HAP-1 (cell line): Measurements from ENCODE around the gene EME2.

Source experiments
- DNase-seq, 2 experiments: peaks; one replicate each; pipeline ENCODE4 v3.0.0-alpha.2; 2016 to 2020; ENCODE audit warnings: low spot score in 2 of 2
- H3K27me3 ChIP-seq: fragments of 250-450 bp; sonication (Bioruptor Pico); 2 replicates; pipeline ENCODE4 v1.5.1; 2020; ENCODE audit warnings: low read depth, mild to moderate bottlenecking, moderate library complexity
- H3K36me3 ChIP-seq: fragments of 250-450 bp; sonication (Bioruptor Pico); replicated peaks from 2 replicates; pipeline ENCODE4 v1.5.1; 2020; ENCODE audit warnings: mild to moderate bottlenecking
- H3K4me1 ChIP-seq: fragments of 250-450 bp; sonication (Bioruptor Pico); 2 replicates; pipeline ENCODE4 v1.5.1; 2020; ENCODE audit warnings: mild to moderate bottlenecking
- H3K4me3 ChIP-seq: fragments of 250-450 bp; sonication (Bioruptor Pico); 2 replicates; pipeline ENCODE4 v1.5.1; 2020; ENCODE audit warnings: mild to moderate bottlenecking, moderate library complexity
- H3K9me3 ChIP-seq: fragments of 250-450 bp; sonication (Bioruptor Pico); 2 replicates; pipeline ENCODE4 v1.5.1; 2020; ENCODE audit warnings: mild to moderate bottlenecking, moderate library complexity
- in situ Hi-C: fragments of 300-500 bp; cut with MboI; formaldehyde crosslinking; loops from 3 replicates; pipeline ENCODE4 v1.14.3; 2020; ENCODE audit warnings: low sequenced_read_pairs, inconsistent platforms, mixed read lengths

The EME2 gene

DNA sequence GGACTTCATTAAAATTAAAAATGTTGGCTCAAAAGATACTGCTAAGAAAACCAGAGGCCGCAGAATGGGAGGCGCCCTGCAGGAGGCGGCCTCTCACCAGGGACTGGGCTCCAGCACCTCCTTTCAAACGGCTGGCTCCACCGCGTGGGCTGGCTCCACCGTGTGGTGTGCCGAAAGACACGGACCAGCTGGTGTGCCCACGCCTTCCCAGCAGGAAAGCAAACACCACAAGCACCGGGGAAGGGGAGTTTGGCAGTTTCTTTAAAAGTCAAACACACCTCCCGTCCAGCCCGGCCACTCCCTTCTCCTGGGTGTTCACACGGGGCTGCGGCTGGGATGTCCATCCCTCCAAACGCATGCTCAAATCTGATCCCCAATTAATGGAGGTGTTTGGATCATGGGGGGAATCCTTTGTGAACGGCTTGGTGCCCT is 40.1 kb downstream of the EME2 start:
- Histone ChIP-seq H3K9me3 (no peaks in the 10 kb centered on the region), H3K4me1 (no peaks in the 10 kb centered on the region), H3K27me3 (no peaks in the 10 kb centered on the region), H3K4me3 (no peak overlapping the region), H3K36me3 (peaks cover 25% of the 10 kb centered on the region)
- in situ Hi-C loops = no loop called here
- peak; percentile 6 to 66 for DNase-seq

- no peaks in the 10 kb centered on the region for H3K4me1 ChIP-seq
- H3K27me3 ChIP-seq = no peaks in the 10 kb centered on the region
- DNase-seq = no peak
- H3K9me3 ChIP-seq = no peaks in the 10 kb centered on the region
- H3K4me3 ChIP-seq = no peak overlapping the region
- peaks cover 10% of the 10 kb centered on the region; the same call in 1 of the 2 replicates for H3K36me3 ChIP-seq
- in situ Hi-C loops = no loop called here
These were observed 42.9 kb downstream of the EME2 start for GRCh38 chr16:1815461-1815860.

DNA sequence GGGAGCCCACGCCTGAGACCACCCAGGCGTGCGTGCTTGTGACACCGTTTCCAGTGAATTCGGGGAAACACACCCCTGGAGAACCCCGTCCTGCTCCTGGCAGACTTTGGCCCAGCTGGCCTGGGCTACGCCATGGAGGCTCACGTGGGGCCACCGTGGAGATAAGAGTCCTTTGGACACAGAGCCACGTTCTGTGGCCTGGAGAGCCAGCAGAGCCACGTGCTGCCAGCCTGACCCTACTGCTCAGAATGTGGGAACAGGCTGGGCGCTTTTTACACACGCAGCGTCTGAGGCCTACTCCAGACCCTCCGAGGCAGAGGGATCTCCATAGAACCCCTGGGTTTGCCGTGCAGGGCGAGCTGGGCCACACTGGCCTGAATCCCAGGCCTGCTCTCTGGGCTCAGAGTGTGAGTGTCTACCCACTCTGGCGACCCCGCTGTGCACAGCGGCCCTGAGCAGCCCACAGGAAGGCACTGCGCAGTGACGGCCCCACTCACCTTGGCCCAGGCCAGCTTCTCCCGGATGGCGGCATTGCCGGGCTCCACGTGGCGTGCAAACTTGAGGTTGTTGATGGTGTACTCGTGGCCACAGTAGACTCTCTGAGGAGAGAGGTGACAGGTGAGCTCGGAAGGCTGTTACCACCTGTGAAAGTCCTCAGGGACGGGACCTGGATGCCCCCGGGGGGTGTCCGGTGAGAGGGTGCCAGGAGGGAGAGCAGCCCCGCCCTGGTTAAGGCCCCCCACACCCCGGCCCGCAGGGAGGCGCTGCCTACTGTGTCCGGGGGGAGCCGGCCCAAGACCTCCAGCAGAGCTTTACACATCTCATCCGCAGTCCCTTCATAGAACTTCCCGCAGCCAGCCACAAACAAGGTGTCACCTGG is 44.0 kb downstream of the EME2 start:
- in situ Hi-C loops = no loop called here

GRCh38 chr16:1817276-1817589 is 44.6 kb downstream of the EME2 start:
- in situ Hi-C loops = no loop called here
- no peak for DNase-seq
- Histone ChIP-seq H3K4me1 (no peaks in the 10 kb centered on the region), H3K9me3 (no peaks in the 10 kb centered on the region), H3K27me3 (no peaks in the 10 kb centered on the region), H3K4me3 (no peak overlapping the region), H3K36me3 (peaks cover 10% of the 10 kb centered on the region; the same call in 1 of the 2 replicates)

More for the DNA sequence above, 44.0 kb downstream of the EME2 start:
- Histone ChIP-seq H3K36me3 (peaks cover 10% of the 10 kb centered on the region; the same call in 1 of the 2 replicates), H3K27me3 (no peaks in the 10 kb centered on the region), H3K4me3 (no peak overlapping the region), H3K4me1 (no peaks in the 10 kb centered on the region), H3K9me3 (no peaks in the 10 kb centered on the region)
- DNase-seq = no peak

- no peaks in the 10 kb centered on the region for H3K4me1 ChIP-seq
- in situ Hi-C loops = no loop called here
- H3K36me3 ChIP-seq = peaks cover 10% of the 10 kb centered on the region; the same call in 1 of the 2 replicates
- no peaks in the 10 kb centered on the region for H3K9me3 ChIP-seq
- no peaks in the 10 kb centered on the region for H3K27me3 ChIP-seq
- DNase-seq = no peak
- H3K4me3 ChIP-seq = no peak overlapping the region
These were observed 45.1 kb downstream of the EME2 start for GRCh38 chr16:1817716-1818115.

- Histone ChIP-seq H3K27me3 (no peaks in the 10 kb centered on the region), H3K9me3 (no peaks in the 10 kb centered on the region), H3K4me3 (no peak overlapping the region), H3K4me1 (no peaks in the 10 kb centered on the region), H3K36me3 (peaks cover 10% of the 10 kb centered on the region; the same call in 1 of the 2 replicates)
- no peak for DNase-seq
- in situ Hi-C loops = no loop called here
These were observed 45.7 kb downstream of the EME2 start for GRCh38 chr16:1818204-1818872.

- H3K36me3 ChIP-seq = peaks cover 10% of the 10 kb centered on the region; the same call in 1 of the 2 replicates
- no peaks in the 10 kb centered on the region for H3K4me1 ChIP-seq
- no peaks in the 10 kb centered on the region for H3K27me3 ChIP-seq
- in situ Hi-C loops = no loop called here
- H3K4me3 ChIP-seq = no peak overlapping the region
- DNase-seq = no peak
- no peaks in the 10 kb centered on the region for H3K9me3 ChIP-seq
These were observed 46.4 kb downstream of the EME2 start for GRCh38 chr16:1818873-1819525.

DNA sequence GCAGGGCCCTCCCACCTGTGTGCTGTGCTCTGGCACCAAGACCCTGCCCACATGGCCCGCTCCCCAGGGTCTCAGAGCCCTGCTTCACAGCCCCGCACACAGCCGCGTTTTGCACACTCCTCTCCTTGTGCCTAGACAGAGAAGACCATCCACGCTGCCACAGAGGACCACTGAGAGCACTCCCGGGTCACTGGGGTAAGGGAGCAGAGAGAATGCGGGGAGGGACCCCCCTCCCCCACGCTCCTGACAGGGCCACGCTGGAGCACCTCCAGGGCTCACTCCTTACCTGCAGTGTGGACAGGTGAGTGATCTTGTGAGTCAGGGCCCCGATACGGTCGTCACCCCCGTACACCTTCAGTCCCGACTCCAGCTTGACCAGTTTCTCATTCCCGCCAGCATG is 47.0 kb downstream of the EME2 start:
- DNase-seq = no peak
- Histone ChIP-seq H3K9me3 (no peaks in the 10 kb centered on the region), H3K4me3 (no peak overlapping the region), H3K36me3 (peaks cover 10% of the 10 kb centered on the region; the same call in 1 of the 2 replicates), H3K4me1 (no peaks in the 10 kb centered on the region), H3K27me3 (no peaks in the 10 kb centered on the region)
- in situ Hi-C loops = no loop called here

DNA sequence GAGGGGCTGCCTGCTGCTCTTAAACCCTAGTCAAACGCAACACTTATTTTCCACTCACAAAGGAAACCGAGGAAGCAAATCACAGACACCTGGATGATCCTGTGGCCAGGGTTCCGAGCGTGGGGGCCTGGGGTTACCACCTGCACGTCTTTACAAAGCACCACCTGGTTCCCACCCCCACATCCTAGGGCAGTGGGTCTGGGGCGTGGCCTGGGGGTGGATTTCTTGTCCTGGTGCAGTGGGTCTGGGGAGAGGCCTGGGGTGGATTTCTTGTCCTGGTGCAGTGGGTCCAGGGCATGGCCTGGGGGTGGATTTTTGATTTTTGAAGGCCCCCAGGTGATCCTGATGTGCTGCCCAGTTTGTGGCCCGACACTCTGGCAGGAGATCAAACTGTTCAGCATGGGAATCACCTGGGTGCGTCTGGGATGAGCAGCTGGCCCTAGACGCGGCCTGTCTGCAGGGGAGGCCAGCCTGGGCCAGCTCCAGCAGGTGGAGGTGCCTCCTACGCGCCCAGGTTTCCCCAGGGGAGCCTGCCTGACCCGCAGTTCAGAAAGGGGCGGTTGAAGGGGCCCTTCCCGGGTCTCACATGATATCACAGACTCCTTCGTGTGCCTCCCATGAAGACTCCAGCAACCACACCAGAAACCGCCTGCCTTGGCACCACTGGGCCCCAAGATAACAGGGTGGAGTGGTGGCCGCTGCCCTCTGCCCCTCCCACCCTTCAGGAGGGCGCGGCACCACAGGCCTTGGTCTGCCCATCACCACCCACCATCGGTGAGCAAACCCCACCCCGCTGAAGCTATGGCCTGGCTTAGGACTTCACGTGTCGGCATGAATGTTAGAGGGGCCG is 47.7 kb downstream of the EME2 start:
- DNase-seq = no peak
- Histone ChIP-seq H3K9me3 (no peaks in the 10 kb centered on the region), H3K27me3 (no peaks in the 10 kb centered on the region), H3K4me3 (no peak overlapping the region), H3K36me3 (peaks cover 10% of the 10 kb centered on the region; the same call in 1 of the 2 replicates), H3K4me1 (no peaks in the 10 kb centered on the region)
- in situ Hi-C loops = no loop called here

DNA sequence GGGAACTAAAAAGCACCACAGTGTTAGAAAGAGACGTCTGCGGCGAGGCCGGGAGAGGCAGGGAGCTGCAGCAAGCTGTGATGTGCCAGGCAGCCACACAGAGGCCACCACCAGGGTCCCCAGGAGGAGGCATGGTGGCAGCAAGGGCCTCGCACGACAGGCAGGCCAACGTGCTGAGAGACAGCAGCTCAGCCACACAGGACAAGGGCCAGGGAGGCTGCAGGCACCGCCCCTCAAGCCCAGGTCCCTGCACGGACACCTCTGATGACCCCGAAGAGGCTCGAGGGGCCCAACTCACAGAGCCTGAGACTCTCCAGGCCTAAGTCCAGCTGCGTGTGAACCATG is 48.3 kb downstream of the EME2 start:
- DNase-seq = no peak
- Histone ChIP-seq H3K4me1 (no peaks in the 10 kb centered on the region), H3K4me3 (no peak overlapping the region), H3K36me3 (peaks cover 10% of the 10 kb centered on the region; the same call in 1 of the 2 replicates), H3K9me3 (no peaks in the 10 kb centered on the region), H3K27me3 (no peaks in the 10 kb centered on the region)
- in situ Hi-C loops = no loop called here

DNA sequence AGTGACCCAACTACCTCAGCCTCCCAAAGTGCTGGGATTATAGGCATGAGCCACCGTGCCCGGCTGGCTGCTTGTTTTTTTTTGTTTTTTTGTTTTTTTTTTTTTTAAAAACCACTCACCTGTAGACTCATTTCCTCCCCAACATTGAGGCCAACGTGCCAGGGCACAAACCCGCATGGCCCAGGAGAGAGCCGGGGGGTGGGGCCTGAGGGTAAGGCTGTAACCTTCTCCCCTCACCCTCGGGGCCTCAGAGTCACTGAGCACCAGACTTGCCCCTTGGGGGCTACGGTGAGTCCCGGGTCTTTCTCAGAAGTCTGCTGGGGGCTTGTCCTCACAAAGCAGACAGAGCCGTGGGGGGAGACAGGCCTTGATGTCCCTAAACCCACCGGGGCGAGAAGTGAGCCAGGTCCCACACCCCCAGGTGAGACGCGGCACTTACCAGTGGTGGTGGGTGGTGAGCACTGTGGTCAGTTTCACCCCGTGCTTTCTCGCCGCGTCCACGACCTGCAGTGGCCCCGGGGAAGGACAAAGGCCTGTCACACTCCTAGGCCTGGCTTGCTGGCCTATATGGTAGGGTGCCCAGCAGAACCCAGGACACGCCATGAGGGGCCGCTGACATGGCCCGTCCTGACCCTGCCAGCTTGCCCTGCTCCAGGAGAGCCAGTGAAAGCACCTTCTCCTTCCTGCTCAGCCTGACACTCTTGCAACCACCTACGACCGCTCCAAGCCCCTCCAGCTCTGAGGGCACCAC is 49.4 kb downstream of the EME2 start:
- Histone ChIP-seq H3K36me3 (peaks cover 1% of the 10 kb centered on the region; the same call in 1 of the 2 replicates), H3K9me3 (no peaks in the 10 kb centered on the region), H3K4me3 (no peak overlapping the region), H3K27me3 (no peaks in the 10 kb centered on the region), H3K4me1 (no peaks in the 10 kb centered on the region)
- DNase-seq = no peak
- in situ Hi-C loops = no loop called here

DNA sequence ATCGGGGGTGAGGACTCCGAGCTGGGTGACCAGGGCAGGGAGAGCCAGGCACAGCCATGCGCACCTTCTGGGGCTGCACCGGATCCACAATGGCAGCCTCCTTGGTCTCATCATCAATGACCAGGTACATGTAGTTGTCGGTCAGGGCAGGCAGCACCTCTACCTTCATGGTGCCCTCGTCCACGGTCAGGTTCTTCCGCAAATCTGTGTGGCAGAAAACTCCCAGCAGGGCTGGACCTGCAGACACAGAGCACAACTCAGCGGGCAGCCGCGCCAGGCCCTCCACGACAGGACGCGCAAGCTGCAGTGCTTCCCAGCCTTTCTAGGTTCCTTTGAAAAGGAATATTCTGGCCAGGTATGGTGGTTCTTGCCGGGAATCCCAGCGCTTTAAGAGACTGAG is 50.2 kb downstream of the EME2 start:
- H3K36me3 ChIP-seq = no peaks in the 10 kb centered on the region
- in situ Hi-C loops = no loop called here
- H3K9me3 ChIP-seq = no peaks in the 10 kb centered on the region
- DNase-seq = no peak
- H3K4me3 ChIP-seq = no peak overlapping the region
- H3K27me3 ChIP-seq = no peaks in the 10 kb centered on the region
- H3K4me1 ChIP-seq = no peaks in the 10 kb centered on the region

DNA sequence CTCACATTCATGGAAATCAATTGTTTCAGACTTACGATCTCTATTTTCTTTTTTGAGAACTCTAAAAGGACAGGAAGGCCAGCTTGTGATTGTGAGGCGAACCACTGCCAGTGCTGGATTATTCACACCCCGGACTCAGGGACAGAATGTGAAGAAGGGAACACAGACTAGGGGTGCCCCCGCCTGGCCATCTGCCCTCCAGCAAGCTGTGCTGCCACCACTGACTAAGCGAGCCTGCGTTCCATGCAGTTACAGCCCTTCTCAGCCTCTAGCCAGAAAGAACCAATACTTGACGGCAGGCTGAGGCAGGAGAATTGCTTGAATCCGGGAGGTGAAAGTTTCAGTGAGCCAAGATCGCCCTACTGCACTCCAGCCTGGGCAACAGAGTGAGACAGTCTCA is 51.2 kb downstream of the EME2 start:
- no peak for DNase-seq
- no peak overlapping the region for H3K4me3 ChIP-seq

More for the DNA sequence above, 51.2 kb downstream of the EME2 start:
- peaks cover 5% of the 10 kb centered on the region for H3K4me1 ChIP-seq
- H3K36me3 ChIP-seq = no peaks in the 10 kb centered on the region
- in situ Hi-C loops = no loop called here
- H3K9me3 ChIP-seq = no peaks in the 10 kb centered on the region
- H3K27me3 ChIP-seq = no peaks in the 10 kb centered on the region
